Esophagus muscularis mucosa (tissue), 4 donors: ENCODE data around the gene CATSPERE. TPM values are rescaled to one million over a fixed set of nuclear protein-coding genes. Genes with fewer than 3 reads are reported as not detected.

Experiments
- DNase-seq: peaks from one replicate; pipeline ENCODE4 v3.0.0-alpha.2; 2017; ENCODE audit errors: extremely low spot score
- H3K27ac ChIP-seq, 4 donors: fragments of 200-600 bp; sonication (generic); replicated peaks in 1 of 4; 1 replicate in 3 of 4; 2 replicates in 1 of 4; pipeline ENCODE4 v1.5.1; 2016 to 2019; ENCODE audit warnings: mild to moderate bottlenecking in 1 of 4
- H3K27me3 ChIP-seq, 4 donors: fragments of 200-600 bp; sonication (generic); one replicate each; pipeline versions ENCODE4 v1.5.1 to v1.6.0; 2016 to 2019
- H3K36me3 ChIP-seq, 4 donors: fragments of 200-600 bp; sonication (generic); one replicate each; pipeline ENCODE4 v1.5.1; 2016 to 2019
- H3K4me1 ChIP-seq, 4 donors: fragments of 200-600 bp; sonication (generic); one replicate each; pipeline ENCODE4 v1.5.1; 2016 to 2019
- H3K4me3 ChIP-seq, 4 donors: fragments of 200-600 bp; sonication (generic); 1 replicate in 2 of 4; 2 replicates in 2 of 4; pipeline ENCODE4 v1.5.1; 2016 to 2019; ENCODE audit warnings: mild to moderate bottlenecking in 4 of 4, moderate library complexity in 1 of 4
- H3K9me3 ChIP-seq, 4 donors: fragments of 200-600 bp; sonication (generic); 1 replicate in 3 of 4; 2 replicates in 1 of 4; pipeline ENCODE4 v1.5.1; 2016 to 2019
- EP300 ChIP-seq: sonication (generic); formaldehyde crosslinking; IDR thresholded peaks from one replicate; pipeline ENCODE4 v1.6.1; 2017; ENCODE audit warnings: antibody characterized with exemption
- POLR2A ChIP-seq: fragments of 450-650 bp; IDR thresholded peaks from one replicate; pipeline ENCODE4 v1.6.1; 2017; ENCODE audit warnings: antibody characterized with exemption, moderate library complexity, mild to moderate bottlenecking, low read depth
- POLR2AphosphoS5 ChIP-seq, 2 donors: sonication (generic); formaldehyde crosslinking; IDR thresholded peaks; one replicate each; pipeline ENCODE4 v1.6.1; 2017; ENCODE audit warnings: antibody characterized with exemption in 2 of 2
- whole genome bisulfite sequencing: methylation state at CpG from one replicate; pipeline ENCODE4 v1.1.5; 2018; 5-methylcytosine and 5-hydroxymethylcytosine counted together
- intact Hi-C: fragments of 100-400 bp; cut with DNase I; formaldehyde crosslinking; loops from one replicate; pipeline ENCODE4 v1.15.1; 2023
- total RNA-seq, 4 donors: library from RNA; depleted of rRNA; stranded (reverse); fragments of >200 nt; gene quantifications; one replicate each; pipeline versions ENCODE4 v1.1.0 to v1.2.1, GENCODE V29; 2016
- TF ChIP-seq, protein P1 (sequence below), 3 experiments: fragments of 200-600 bp in 2 of 3; fragments of 450-650 bp in 1 of 3; sonication (generic) in 2 of 3; IDR thresholded peaks; one replicate each; pipeline ENCODE4 v1.5.1; 2017 to 2019; ENCODE audit warnings: antibody characterized with exemption in 3 of 3, mild to moderate bottlenecking in 2 of 3, moderate library complexity in 1 of 3

The CATSPERE gene
- total RNA-seq, 4 donors from 2014 or later = 1.4 to 3.5 (median 2.1) TPM

DNA sequence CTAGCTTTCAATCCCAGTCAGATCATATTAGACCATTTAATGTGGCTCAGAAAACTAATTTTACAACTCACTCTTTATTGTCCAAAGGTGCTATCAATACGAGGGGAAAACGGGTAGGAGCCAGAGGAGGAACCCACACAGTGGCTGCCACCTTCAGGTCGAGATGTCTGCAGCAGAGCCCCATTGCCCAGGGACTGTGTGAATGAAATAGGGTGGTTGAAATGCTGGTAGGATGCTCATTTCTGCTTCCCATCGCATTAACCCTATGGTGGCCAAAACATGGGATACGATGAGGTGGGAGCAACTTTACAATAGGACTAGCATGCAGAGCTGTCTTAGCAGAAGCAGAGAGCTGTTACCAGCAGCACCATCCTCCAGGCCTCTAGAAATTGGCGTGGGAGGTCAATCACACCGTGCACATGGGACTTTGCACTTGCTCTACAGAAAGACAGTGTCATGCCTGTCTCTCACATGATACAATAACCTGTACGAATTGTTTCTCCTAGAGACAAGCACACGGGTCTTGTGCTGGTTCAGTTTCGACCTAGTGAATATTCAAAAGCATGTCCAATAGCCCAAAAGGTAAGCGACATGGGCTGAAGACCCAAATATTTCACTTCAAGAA lies 122.4 kb downstream of the CATSPERE start:
- TF ChIP-seq, protein P1, sequence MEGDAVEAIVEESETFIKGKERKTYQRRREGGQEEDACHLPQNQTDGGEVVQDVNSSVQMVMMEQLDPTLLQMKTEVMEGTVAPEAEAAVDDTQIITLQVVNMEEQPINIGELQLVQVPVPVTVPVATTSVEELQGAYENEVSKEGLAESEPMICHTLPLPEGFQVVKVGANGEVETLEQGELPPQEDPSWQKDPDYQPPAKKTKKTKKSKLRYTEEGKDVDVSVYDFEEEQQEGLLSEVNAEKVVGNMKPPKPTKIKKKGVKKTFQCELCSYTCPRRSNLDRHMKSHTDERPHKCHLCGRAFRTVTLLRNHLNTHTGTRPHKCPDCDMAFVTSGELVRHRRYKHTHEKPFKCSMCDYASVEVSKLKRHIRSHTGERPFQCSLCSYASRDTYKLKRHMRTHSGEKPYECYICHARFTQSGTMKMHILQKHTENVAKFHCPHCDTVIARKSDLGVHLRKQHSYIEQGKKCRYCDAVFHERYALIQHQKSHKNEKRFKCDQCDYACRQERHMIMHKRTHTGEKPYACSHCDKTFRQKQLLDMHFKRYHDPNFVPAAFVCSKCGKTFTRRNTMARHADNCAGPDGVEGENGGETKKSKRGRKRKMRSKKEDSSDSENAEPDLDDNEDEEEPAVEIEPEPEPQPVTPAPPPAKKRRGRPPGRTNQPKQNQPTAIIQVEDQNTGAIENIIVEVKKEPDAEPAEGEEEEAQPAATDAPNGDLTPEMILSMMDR (IDR thresholded peaks at IDR 0.05) = no peak
- no peak for TF ChIP-seq EP300
- no peak for TF ChIP-seq POLR2AphosphoS5 (IDR thresholded peaks at IDR 0.05)
- TF ChIP-seq POLR2A = no peak
- H3K27me3 ChIP-seq = no peaks in the 10 kb centered on the region
- H3K27ac ChIP-seq = no peak overlapping the region
- intact Hi-C loops = no loop called here
- no peaks in the 10 kb centered on the region for H3K9me3 ChIP-seq
- H3K4me1 ChIP-seq = no peaks in the 10 kb centered on the region
- no peak for DNase-seq
- 73% methylated on average over 11 of the region's 11 CpGs for WGBS
- no peaks in the 10 kb centered on the region for H3K36me3 ChIP-seq
- no peak overlapping the region for H3K4me3 ChIP-seq

DNA sequence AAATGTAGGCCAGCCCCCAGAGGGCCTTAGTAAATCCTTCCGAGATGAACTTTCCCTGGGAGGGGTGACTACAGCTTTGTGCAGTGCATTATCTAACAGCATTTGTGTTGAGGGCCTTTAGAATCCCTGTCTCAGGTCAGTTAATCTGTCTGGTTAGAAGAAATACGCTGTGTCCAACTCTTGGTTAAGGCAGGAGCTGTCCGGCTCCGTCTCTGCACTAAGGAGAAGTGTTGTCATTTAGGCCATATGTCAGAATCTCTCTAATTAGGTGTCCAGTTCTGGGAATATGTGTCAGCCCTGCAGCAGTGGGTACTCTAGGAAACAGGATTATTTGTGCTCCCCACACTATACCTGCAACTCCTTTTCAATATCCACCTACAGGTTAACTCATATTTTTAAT lies 124.8 kb downstream of the CATSPERE start:
- Histone ChIP-seq H3K27ac (no peak overlapping the region), H3K4me1 (no peaks in the 10 kb centered on the region), H3K27me3 (no peaks in the 10 kb centered on the region), H3K9me3 (peaks cover 0 to 5% (median 0%) of the 10 kb centered on the region in 4 donors), H3K36me3 (no peaks in the 10 kb centered on the region), H3K4me3 (no peak overlapping the region)
- DNase-seq = no peak
- TF ChIP-seq EP300 = no peak
- no peak for TF ChIP-seq POLR2AphosphoS5 (IDR thresholded peaks at IDR 0.05)
- no peak for TF ChIP-seq POLR2A
- TF ChIP-seq, protein P1 (IDR thresholded peaks at IDR 0.05) = no peak
- 100% methylated on average over 3 of the region's 4 CpGs for WGBS
- intact Hi-C loops = no loop called here

DNA sequence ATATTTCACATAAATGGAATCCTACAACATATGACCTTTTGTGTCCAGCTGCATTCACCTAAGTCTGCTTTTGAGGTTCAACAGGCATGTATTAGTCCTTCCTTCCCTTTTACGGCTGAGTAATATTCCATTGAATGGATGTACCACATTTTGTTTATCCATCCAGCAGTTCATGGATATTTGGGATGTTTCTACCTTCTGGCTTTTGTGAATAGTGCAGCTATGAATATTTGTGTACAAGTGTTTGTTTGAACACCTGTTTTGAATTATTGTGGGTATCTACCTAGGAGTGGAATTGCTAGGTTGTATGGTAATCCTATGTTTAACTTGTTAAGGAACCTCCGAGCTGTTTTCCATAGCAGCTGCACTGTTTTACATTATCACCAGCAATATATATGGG lies 129.6 kb downstream of the CATSPERE start:
- TF ChIP-seq, protein P1 (IDR thresholded peaks at IDR 0.05) = no peak
- no peak for TF ChIP-seq POLR2A
- TF ChIP-seq POLR2AphosphoS5 (IDR thresholded peaks at IDR 0.05) = no peak
- TF ChIP-seq EP300 = no peak
- Histone ChIP-seq H3K36me3 (no peaks in the 10 kb centered on the region), H3K27ac (no peak overlapping the region), H3K9me3 (peaks cover 0 to 7% (median 0%) of the 10 kb centered on the region in 4 donors), H3K27me3 (no peaks in the 10 kb centered on the region), H3K4me1 (no peaks in the 10 kb centered on the region), H3K4me3 (no peak overlapping the region)
- 94% methylated on average over 2 of the region's 2 CpGs for WGBS
- intact Hi-C loops = no loop called here
- no peak for DNase-seq

DNA sequence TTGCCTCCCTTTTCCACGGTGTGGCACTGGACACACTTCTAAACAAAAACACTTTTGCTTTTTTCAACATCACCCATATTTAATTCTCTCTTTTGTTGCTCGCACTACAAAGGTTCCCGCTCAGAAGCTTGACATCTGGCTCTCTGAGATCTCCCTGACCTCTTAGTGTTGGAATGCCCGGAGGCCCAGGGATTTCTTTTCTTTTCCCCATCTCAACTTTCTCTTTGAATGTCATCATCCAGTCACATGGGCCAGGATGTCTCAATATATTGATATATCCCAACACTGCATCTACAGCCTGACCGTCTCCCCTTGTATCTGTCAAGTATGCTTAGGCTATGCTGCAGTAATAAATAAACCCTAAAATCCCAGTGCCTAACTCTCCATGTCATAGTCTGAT lies 137.5 kb downstream of the CATSPERE start:
- no peak for DNase-seq
- Histone ChIP-seq H3K4me3 (no peak overlapping the region), H3K36me3 (no peaks in the 10 kb centered on the region), H3K27ac (no peak overlapping the region), H3K27me3 (no peaks in the 10 kb centered on the region), H3K9me3 (no peaks in the 10 kb centered on the region), H3K4me1 (no peaks in the 10 kb centered on the region)
- TF ChIP-seq, protein P1 (IDR thresholded peaks at IDR 0.05) = no peak
- no peak for TF ChIP-seq POLR2AphosphoS5 (IDR thresholded peaks at IDR 0.05)
- no peak for TF ChIP-seq EP300
- TF ChIP-seq POLR2A = no peak
- WGBS = 88% methylated on average over 5 of the region's 5 CpGs
- intact Hi-C loops = no loop called here

DNA sequence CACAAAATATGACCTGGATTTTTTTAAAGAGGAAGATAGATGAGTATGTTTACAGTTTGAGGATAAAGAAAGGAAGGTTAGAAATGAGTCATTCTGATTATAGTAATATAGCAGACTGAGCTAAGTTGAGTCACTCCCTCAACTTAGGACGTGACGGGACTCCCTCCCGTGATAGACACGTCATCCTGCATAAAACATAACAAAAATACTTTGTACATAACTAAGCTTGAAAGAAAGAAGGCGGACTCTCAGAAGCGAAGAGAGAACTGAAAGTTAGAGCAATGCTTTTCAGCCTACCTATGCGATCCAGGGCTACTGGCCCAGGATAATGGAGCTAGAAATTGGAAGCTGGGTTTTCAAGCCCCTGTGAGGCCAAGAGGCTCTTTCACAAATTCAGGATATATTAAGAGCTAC lies 138.9 kb downstream of the CATSPERE start:
- Histone ChIP-seq H3K27ac (peak overlapping the region in 2 of 4 donors; percentile 23 to 48), H3K9me3 (no peaks in the 10 kb centered on the region), H3K4me1 (no peaks in the 10 kb centered on the region), H3K4me3 (no peak overlapping the region), H3K27me3 (no peaks in the 10 kb centered on the region), H3K36me3 (no peaks in the 10 kb centered on the region)
- WGBS = 41% methylated on average over 7 of the region's 7 CpGs
- DNase-seq = no peak
- TF ChIP-seq, protein P1 (IDR thresholded peaks at IDR 0.05) = no peak
- TF ChIP-seq POLR2AphosphoS5 (IDR thresholded peaks at IDR 0.05) = peak in 1 of 2 donors; percentile 53
- TF ChIP-seq EP300 = no peak
- intact Hi-C loops = loop anchor here (5.0 kb wide), 1 partner anchor 442 kb away; no protein-coding TSS in a partner anchor
